ENCODE data around the gene NOTO.

DNA sequence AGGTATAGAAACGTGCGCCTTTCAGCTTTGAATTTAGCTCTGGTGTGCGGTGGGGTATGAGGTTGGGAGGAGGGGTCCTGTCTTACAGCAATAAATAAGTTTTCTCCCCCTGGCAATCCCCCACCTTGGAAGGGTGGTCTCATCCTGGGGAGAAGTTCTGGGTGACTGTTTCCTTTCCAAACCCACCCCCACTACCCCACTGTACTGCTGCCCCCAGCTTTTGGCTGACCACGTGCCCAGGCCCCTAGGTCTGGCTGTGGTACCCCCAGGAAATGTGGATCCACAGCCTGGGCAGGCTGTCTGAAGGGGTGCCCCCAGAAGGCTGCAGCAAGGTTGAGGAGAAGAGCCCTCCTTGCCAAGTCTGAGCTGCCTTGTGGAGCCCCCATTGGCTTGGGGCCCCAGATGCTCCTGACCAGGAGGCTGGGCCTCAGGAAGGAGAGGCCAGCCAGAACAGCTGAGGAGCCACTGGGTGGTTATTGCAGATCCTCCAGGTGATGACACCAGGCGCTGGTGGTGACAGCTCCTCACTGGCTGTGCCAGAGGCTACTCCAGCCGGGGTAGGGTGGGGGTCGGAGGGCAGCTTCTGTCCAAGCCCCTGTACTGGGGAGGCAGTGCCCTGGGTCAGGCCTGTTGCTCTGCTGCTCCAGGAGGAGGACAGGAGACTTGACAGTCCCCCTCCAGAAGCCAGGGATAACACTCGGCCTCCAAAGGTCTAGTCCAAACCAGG is 56.0 kb downstream of the NOTO start:
- TF ChIP-seq POLR2A (IDR thresholded peaks at IDR 0.05) = no peak
- TF ChIP-seq, protein P1, sequence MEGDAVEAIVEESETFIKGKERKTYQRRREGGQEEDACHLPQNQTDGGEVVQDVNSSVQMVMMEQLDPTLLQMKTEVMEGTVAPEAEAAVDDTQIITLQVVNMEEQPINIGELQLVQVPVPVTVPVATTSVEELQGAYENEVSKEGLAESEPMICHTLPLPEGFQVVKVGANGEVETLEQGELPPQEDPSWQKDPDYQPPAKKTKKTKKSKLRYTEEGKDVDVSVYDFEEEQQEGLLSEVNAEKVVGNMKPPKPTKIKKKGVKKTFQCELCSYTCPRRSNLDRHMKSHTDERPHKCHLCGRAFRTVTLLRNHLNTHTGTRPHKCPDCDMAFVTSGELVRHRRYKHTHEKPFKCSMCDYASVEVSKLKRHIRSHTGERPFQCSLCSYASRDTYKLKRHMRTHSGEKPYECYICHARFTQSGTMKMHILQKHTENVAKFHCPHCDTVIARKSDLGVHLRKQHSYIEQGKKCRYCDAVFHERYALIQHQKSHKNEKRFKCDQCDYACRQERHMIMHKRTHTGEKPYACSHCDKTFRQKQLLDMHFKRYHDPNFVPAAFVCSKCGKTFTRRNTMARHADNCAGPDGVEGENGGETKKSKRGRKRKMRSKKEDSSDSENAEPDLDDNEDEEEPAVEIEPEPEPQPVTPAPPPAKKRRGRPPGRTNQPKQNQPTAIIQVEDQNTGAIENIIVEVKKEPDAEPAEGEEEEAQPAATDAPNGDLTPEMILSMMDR (IDR thresholded peaks at IDR 0.05) = no peak

Measured in adrenal gland (tissue), 5 donors.